ENCODE measurements around the gene CDK11B. TPM values are rescaled to one million over a fixed set of nuclear protein-coding genes. Genes with fewer than 3 reads are reported as not detected.
"Not testable (repeated sequence)": the region's sequence is repeated elsewhere in the genome, so short reads cannot be mapped to it uniquely, and the experiment has no call there.

Gene CDK11B
- polyA plus RNA-seq, 1 donor (not counting 4 experiments of a cell fraction or from before 2014, with no cell fraction given) = 5.9 TPM

- H3K27ac ChIP-seq (ENCODE audit: control insufficient read depth, insufficient read depth, low read length) = peak within 1 kb of the TSS; percentile 78
- H3K79me2 ChIP-seq (ENCODE audit: control insufficient read depth, insufficient read depth, low read length); H3K27me3 ChIP-seq (ENCODE audit: control insufficient read depth, extremely low read depth, insufficient read depth, low read length); H3K9me3 ChIP-seq (ENCODE audit: control insufficient read depth, low read depth, low read length); dilution Hi-C loops (cut with MboI; ENCODE audit: extremely low pct_ligation_motif_present, low sequenced_read_pairs); H2AFZ ChIP-seq (ENCODE audit: control insufficient read depth, low read length); H4K20me1 ChIP-seq (ENCODE audit: control insufficient read depth, extremely low read depth, insufficient read depth, low read length); H3K36me3 ChIP-seq (ENCODE audit: control insufficient read depth in 2 of 2, extremely low read depth in 1 of 2, insufficient read depth in 2 of 2, low read length in 2 of 2); H3K9me1 ChIP-seq (ENCODE audit: control insufficient read depth, extremely low read depth, insufficient read depth, low read length); DNase-seq (ENCODE audit: low read depth, low spot score); H3K4me1 ChIP-seq (ENCODE audit: control insufficient read depth, extremely low read depth, insufficient read depth, low read length): not testable (repeated sequence)
- peak within 1 kb of the TSS; percentile 49 to 54 (median 54) for H3K4me3 ChIP-seq (ENCODE audit: control insufficient read depth in 2 of 3, extremely low read depth in 1 of 3, insufficient read depth in 2 of 3, low read depth in 1 of 3, low read length in 3 of 3)
- peak within 1 kb of the TSS; percentile 78 for H3K9ac ChIP-seq (ENCODE audit: control insufficient read depth, extremely low read depth, insufficient read depth, low read length)
- FAIRE-seq = peak; percentile 61
- H3K4me2 ChIP-seq (ENCODE audit: control insufficient read depth, extremely low read depth, insufficient read depth, low read depth, low read length) = peak within 1 kb of the TSS; percentile 32
Observed at GRCh38 chr1:1692714-1693647, 34.2 kb upstream of the CDK11B start, which contains the start of gene SLC35E2B. Gene SLC35E2B (minus strand): TSS chr1:1692795. CDS start chr1:1676699, 16,096 bp downstream.

- H3K79me2 ChIP-seq (ENCODE audit: control insufficient read depth, insufficient read depth, low read length); H3K27me3 ChIP-seq (ENCODE audit: control insufficient read depth, extremely low read depth, insufficient read depth, low read length); H3K9me1 ChIP-seq (ENCODE audit: control insufficient read depth, extremely low read depth, insufficient read depth, low read length); H3K4me1 ChIP-seq (ENCODE audit: control insufficient read depth, extremely low read depth, insufficient read depth, low read length); H4K20me1 ChIP-seq (ENCODE audit: control insufficient read depth, extremely low read depth, insufficient read depth, low read length); H3K36me3 ChIP-seq (ENCODE audit: control insufficient read depth in 2 of 2, extremely low read depth in 1 of 2, insufficient read depth in 2 of 2, low read length in 2 of 2); H3K9me3 ChIP-seq (ENCODE audit: control insufficient read depth, low read depth, low read length); H2AFZ ChIP-seq (ENCODE audit: control insufficient read depth, low read length); DNase-seq (ENCODE audit: low read depth, low spot score); dilution Hi-C loops (cut with MboI; ENCODE audit: extremely low pct_ligation_motif_present, low sequenced_read_pairs); FAIRE-seq: not testable (repeated sequence)
- H3K4me3 ChIP-seq (ENCODE audit: control insufficient read depth in 2 of 3, extremely low read depth in 1 of 3, insufficient read depth in 2 of 3, low read depth in 1 of 3, low read length in 3 of 3) = peak overlapping the region; percentile 49 to 54 (median 54)
- peak overlapping the region; percentile 78 for H3K9ac ChIP-seq (ENCODE audit: control insufficient read depth, extremely low read depth, insufficient read depth, low read length)
- H3K4me2 ChIP-seq (ENCODE audit: control insufficient read depth, extremely low read depth, insufficient read depth, low read depth, low read length) = peak overlapping the region; percentile 16
- peak overlapping the region; percentile 78 for H3K27ac ChIP-seq (ENCODE audit: control insufficient read depth, insufficient read depth, low read length)
Observed at GRCh38 chr1:1692324-1692713, 33.5 kb upstream of the CDK11B start.

GRCh38 chr1:1691443-1691842 is 32.6 kb upstream of the CDK11B start:
- H3K36me3 ChIP-seq (ENCODE audit: control insufficient read depth in 2 of 2, extremely low read depth in 1 of 2, insufficient read depth in 2 of 2, low read length in 2 of 2); H3K9me3 ChIP-seq (ENCODE audit: control insufficient read depth, low read depth, low read length); H3K4me1 ChIP-seq (ENCODE audit: control insufficient read depth, extremely low read depth, insufficient read depth, low read length); dilution Hi-C loops (cut with MboI; ENCODE audit: extremely low pct_ligation_motif_present, low sequenced_read_pairs); H3K9me1 ChIP-seq (ENCODE audit: control insufficient read depth, extremely low read depth, insufficient read depth, low read length); DNase-seq (ENCODE audit: low read depth, low spot score); H4K20me1 ChIP-seq (ENCODE audit: control insufficient read depth, extremely low read depth, insufficient read depth, low read length); H3K27me3 ChIP-seq (ENCODE audit: control insufficient read depth, extremely low read depth, insufficient read depth, low read length); H3K9ac ChIP-seq (ENCODE audit: control insufficient read depth, extremely low read depth, insufficient read depth, low read length); H2AFZ ChIP-seq (ENCODE audit: control insufficient read depth, low read length); H3K27ac ChIP-seq (ENCODE audit: control insufficient read depth, insufficient read depth, low read length): not testable (repeated sequence)
- H3K4me2 ChIP-seq (ENCODE audit: control insufficient read depth, extremely low read depth, insufficient read depth, low read depth, low read length) = peak overlapping the region; percentile 32
- peak; percentile 26 for FAIRE-seq
- H3K4me3 ChIP-seq (ENCODE audit: control insufficient read depth in 2 of 3, extremely low read depth in 1 of 3, insufficient read depth in 2 of 3, low read depth in 1 of 3, low read length in 3 of 3) = peak overlapping the region in 2 of 3 experiments; percentile 23 to 43
- peaks cover 12% of the 10 kb centered on the region for H3K79me2 ChIP-seq (ENCODE audit: control insufficient read depth, insufficient read depth, low read length)

GRCh38 chr1:1689526-1689925 is 30.7 kb upstream of the CDK11B start:
- H4K20me1 ChIP-seq (ENCODE audit: control insufficient read depth, extremely low read depth, insufficient read depth, low read length); H3K9ac ChIP-seq (ENCODE audit: control insufficient read depth, extremely low read depth, insufficient read depth, low read length); H3K27me3 ChIP-seq (ENCODE audit: control insufficient read depth, extremely low read depth, insufficient read depth, low read length); H3K9me3 ChIP-seq (ENCODE audit: control insufficient read depth, low read depth, low read length); H3K27ac ChIP-seq (ENCODE audit: control insufficient read depth, insufficient read depth, low read length); H3K4me2 ChIP-seq (ENCODE audit: control insufficient read depth, extremely low read depth, insufficient read depth, low read depth, low read length); H3K36me3 ChIP-seq (ENCODE audit: control insufficient read depth in 2 of 2, extremely low read depth in 1 of 2, insufficient read depth in 2 of 2, low read length in 2 of 2); FAIRE-seq; H3K9me1 ChIP-seq (ENCODE audit: control insufficient read depth, extremely low read depth, insufficient read depth, low read length); dilution Hi-C loops (cut with MboI; ENCODE audit: extremely low pct_ligation_motif_present, low sequenced_read_pairs); H3K4me3 ChIP-seq (ENCODE audit: control insufficient read depth in 2 of 3, extremely low read depth in 1 of 3, insufficient read depth in 2 of 3, low read depth in 1 of 3, low read length in 3 of 3); H3K4me1 ChIP-seq (ENCODE audit: control insufficient read depth, extremely low read depth, insufficient read depth, low read length); DNase-seq (ENCODE audit: low read depth, low spot score); H2AFZ ChIP-seq (ENCODE audit: control insufficient read depth, low read length): not testable (repeated sequence)
- H3K79me2 ChIP-seq (ENCODE audit: control insufficient read depth, insufficient read depth, low read length) = peaks cover 20% of the 10 kb centered on the region
